Body of pancreas (tissue), 4 donors: ENCODE results near the gene PDE1A.

Source experiments
- POLR2A ChIP-seq, 3 donors: fragments of 450-650 bp; IDR thresholded peaks; one replicate each; pipeline ENCODE4 v1.6.1; 2016; ENCODE audit warnings: antibody characterized with exemption in 3 of 3, mild to moderate bottlenecking in 2 of 3
- TF ChIP-seq, protein P1 (sequence below), 7 experiments: fragments of 450-650 bp in 4 of 7; fragments of 200-600 bp in 3 of 7; sonication (generic) in 3 of 7; IDR thresholded peaks; one replicate each; pipeline ENCODE4 v1.5.1; 2016 to 2019; ENCODE audit warnings: antibody characterized with exemption in 7 of 7

DNA sequence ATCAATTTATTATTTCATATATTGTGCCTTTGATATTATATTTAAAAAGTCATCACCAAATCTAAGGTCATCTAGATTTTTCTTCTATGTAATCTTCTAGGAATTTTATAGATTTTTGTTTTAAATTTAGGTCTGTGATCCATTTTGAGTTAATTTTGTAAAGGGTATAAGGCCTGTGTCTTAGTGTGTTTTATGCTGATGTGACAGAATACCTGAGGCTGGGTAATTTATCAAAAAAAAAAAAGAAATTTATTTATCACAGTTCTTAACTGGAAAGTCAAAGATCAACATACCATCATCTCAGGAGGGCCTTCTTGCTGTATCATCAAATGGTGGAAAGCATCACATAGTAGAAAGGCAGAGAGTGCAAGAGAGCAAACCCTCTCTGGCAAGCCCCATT lies 216.2 kb downstream of the PDE1A start:
- TF ChIP-seq, protein P1, sequence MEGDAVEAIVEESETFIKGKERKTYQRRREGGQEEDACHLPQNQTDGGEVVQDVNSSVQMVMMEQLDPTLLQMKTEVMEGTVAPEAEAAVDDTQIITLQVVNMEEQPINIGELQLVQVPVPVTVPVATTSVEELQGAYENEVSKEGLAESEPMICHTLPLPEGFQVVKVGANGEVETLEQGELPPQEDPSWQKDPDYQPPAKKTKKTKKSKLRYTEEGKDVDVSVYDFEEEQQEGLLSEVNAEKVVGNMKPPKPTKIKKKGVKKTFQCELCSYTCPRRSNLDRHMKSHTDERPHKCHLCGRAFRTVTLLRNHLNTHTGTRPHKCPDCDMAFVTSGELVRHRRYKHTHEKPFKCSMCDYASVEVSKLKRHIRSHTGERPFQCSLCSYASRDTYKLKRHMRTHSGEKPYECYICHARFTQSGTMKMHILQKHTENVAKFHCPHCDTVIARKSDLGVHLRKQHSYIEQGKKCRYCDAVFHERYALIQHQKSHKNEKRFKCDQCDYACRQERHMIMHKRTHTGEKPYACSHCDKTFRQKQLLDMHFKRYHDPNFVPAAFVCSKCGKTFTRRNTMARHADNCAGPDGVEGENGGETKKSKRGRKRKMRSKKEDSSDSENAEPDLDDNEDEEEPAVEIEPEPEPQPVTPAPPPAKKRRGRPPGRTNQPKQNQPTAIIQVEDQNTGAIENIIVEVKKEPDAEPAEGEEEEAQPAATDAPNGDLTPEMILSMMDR (IDR thresholded peaks at IDR 0.05) = no peak
- TF ChIP-seq POLR2A (IDR thresholded peaks at IDR 0.05) = no peak
